SH-SY5Y (cell line): ENCODE measurements around the gene KRTAP9-7.
"Not testable (repeated sequence)": the region's sequence is repeated elsewhere in the genome, so short reads cannot be mapped to it uniquely, and the experiment has no call there.

Experiments used
- GATA2 ChIP-seq: IDR thresholded peaks from 2 replicates; pipeline ENCODE4 v1.6.1; 2011; ENCODE audit warnings: mild to moderate bottlenecking, low read depth, low read length
- GATA3 ChIP-seq: IDR thresholded peaks from 2 replicates; pipeline ENCODE4 v1.6.1; 2011; ENCODE audit warnings: low read depth, mild to moderate bottlenecking, low read length, moderate library complexity

DNA sequence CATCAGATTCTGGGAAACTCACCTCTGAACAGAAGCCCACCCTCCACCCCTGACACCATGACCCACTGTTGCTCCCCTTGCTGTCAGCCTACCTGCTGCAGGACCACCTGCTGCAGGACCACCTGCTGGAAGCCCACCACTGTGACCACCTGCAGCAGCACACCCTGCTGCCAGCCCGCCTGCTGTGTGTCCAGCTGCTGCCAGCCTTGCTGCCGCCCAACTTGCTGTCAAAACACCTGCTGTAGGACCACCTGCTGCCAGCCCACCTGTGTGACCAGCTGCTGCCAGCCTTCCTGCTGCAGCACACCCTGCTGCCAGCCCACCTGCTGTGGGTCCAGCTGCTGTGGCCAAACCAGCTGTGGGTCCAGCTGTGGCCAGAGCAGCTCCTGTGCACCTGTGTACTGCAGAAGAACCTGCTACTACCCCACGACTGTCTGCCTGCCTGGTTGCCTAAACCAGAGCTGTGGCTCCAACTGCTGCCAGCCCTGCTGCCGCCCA, 48.9 kb upstream of the KRTAP9-7 start, which contains the start of gene KRTAP9-2:
- not testable (repeated sequence) for TF ChIP-seq GATA2, GATA3
